Sciatic nerve (tissue), 2 donors: Measurements from ENCODE around the gene SRSF6. TPM values are rescaled to one million over a fixed set of nuclear protein-coding genes. Genes with fewer than 3 reads are reported as not detected.
"Not testable (repeated sequence)": the region's sequence is repeated elsewhere in the genome, so short reads cannot be mapped to it uniquely, and the experiment has no call there.

Experiments used
- ATAC-seq: fragments of 200-7000 bp; cut with Tn5 transposase; one replicate; pipeline ENCODE4 v1.9.1; 2020; ENCODE audit warnings: mild to moderate bottlenecking, moderate library complexity
- DNase-seq: peaks from one replicate; pipeline ENCODE4 v3.0.0-alpha.2; 2020; ENCODE audit warnings: low spot score
- intact Hi-C: fragments of 100-400 bp; cut with DNase I; formaldehyde crosslinking; loops from one replicate; pipeline ENCODE4 v1.14.2; 2022
- total RNA-seq: library from RNA; stranded (reverse); fragmentation: NEBNext Ultra II Directional; extraction: Animal tissue kit (Norgen Biotek cat#: 25700); gene quantifications from one replicate; pipeline ENCODE4 v1.2.1, GENCODE V29; 2021
- donor health status: DM: no; HTN: no; CAD: no.
- donor health status: DM: no; HTN: no; CAD: no.

Gene SRSF6
- total RNA-seq = 129 TPM

- ATAC-seq = peak; percentile 99
- intact Hi-C loops = no loop called here
Observed at GRCh38 chr20:43457640-43458421, at the start of gene SRSF6. SRSF6 (plus strand) TSS chr20:43457896; CDS start chr20:43458034, 138 bp downstream.

GRCh38 chr20:43408848-43409576 lies 48.7 kb upstream of the SRSF6 start:
- DNase-seq (no peak), ATAC-seq (no peak)
- intact Hi-C loops = no loop called here

More at GRCh38 chr20:43457640-43458421, at the start of gene SRSF6:
- DNase-seq = peak; percentile 98

- no peak for ATAC-seq
- no peak for DNase-seq
- intact Hi-C loops = no loop called here
Observed at GRCh38 chr20:43409577-43409913, 48.2 kb upstream of the SRSF6 start.

- intact Hi-C loops = no loop called here
- ATAC-seq (no peak), DNase-seq (no peak)
Observed at GRCh38 chr20:43415661-43416430, 41.9 kb upstream of the SRSF6 start.

- DNase-seq (no peak), ATAC-seq (no peak)
- intact Hi-C loops = no loop called here
Observed at GRCh38 chr20:43416591-43417228, 41.0 kb upstream of the SRSF6 start.

GRCh38 chr20:43420192-43420591 lies 37.5 kb upstream of the SRSF6 start:
- no peak for DNase-seq

GRCh38 chr20:43420913-43421312 lies 36.8 kb upstream of the SRSF6 start:
- intact Hi-C loops, DNase-seq, ATAC-seq: not testable (repeated sequence)

More at GRCh38 chr20:43420192-43420591, 37.5 kb upstream of the SRSF6 start:
- no peak for ATAC-seq
- intact Hi-C loops = no loop called here

- no peak for ATAC-seq
Observed at GRCh38 chr20:43426172-43426571, 31.5 kb upstream of the SRSF6 start.

GRCh38 chr20:43430265-43431133 lies 27.2 kb upstream of the SRSF6 start:
- DNase-seq (no peak), ATAC-seq (no peak)
- intact Hi-C loops = no loop called here

More at GRCh38 chr20:43426172-43426571, 31.5 kb upstream of the SRSF6 start:
- no peak for DNase-seq
- intact Hi-C loops = no loop called here

GRCh38 chr20:43431134-43431519 lies 26.6 kb upstream of the SRSF6 start:
- DNase-seq (no peak), ATAC-seq (no peak)
- intact Hi-C loops = no loop called here

GRCh38 chr20:43432498-43432897 lies 25.2 kb upstream of the SRSF6 start:
- ATAC-seq (no peak), DNase-seq (no peak)
- intact Hi-C loops = no loop called here

- ATAC-seq = no peak
- intact Hi-C loops = no loop called here
- no peak for DNase-seq
Observed at GRCh38 chr20:43433250-43433854, 24.3 kb upstream of the SRSF6 start.

- no peak for DNase-seq
Observed at GRCh38 chr20:43434565-43434964, 23.1 kb upstream of the SRSF6 start.

GRCh38 chr20:43438578-43439316 lies 18.9 kb upstream of the SRSF6 start:
- DNase-seq (no peak), ATAC-seq (no peak)

More at GRCh38 chr20:43434565-43434964, 23.1 kb upstream of the SRSF6 start:
- ATAC-seq = no peak
- intact Hi-C loops = no loop called here

GRCh38 chr20:43440531-43440930 lies 17.2 kb upstream of the SRSF6 start:
- DNase-seq (no peak), ATAC-seq (no peak)
- intact Hi-C loops = no loop called here

More at GRCh38 chr20:43438578-43439316, 18.9 kb upstream of the SRSF6 start:
- intact Hi-C loops = no loop called here

GRCh38 chr20:43442282-43442880 lies 15.3 kb upstream of the SRSF6 start:
- DNase-seq (no peak), ATAC-seq (no peak)

GRCh38 chr20:43444107-43444506 lies 13.6 kb upstream of the SRSF6 start:
- ATAC-seq (no peak), DNase-seq (no peak)
- intact Hi-C loops = no loop called here

More at GRCh38 chr20:43442282-43442880, 15.3 kb upstream of the SRSF6 start:
- intact Hi-C loops = no loop called here
